Body of pancreas (tissue), 4 donors: ENCODE data around the gene AGPS. TPM values are rescaled to one million over a fixed set of nuclear protein-coding genes. Genes with fewer than 3 reads are reported as not detected.
"Not testable (repeated sequence)": the region's sequence is repeated elsewhere in the genome, so short reads cannot be mapped to it uniquely, and the experiment has no call there.

Experiments
- ATAC-seq: fragments of 150-250 bp; one replicate; pipeline ENCODE4 v1.9.1; 2016
- DNase-seq, 4 donors: peaks; one replicate each; pipeline ENCODE4 v3.0.0-alpha.2; 2019
- H3K27ac ChIP-seq, 4 donors: fragments of 200-600 bp; sonication (generic); 1 replicate in 3 of 4; 2 replicates in 1 of 4; pipeline versions ENCODE4 v1.5.1 to v1.6.1; 2016 to 2019; ENCODE audit warnings: mild to moderate bottlenecking in 1 of 4, mixed read lengths in 1 of 4, moderate library complexity in 1 of 4
- H3K27me3 ChIP-seq, 2 donors: fragments of 200-600 bp; sonication (generic); one replicate each; pipeline ENCODE4 v1.6.0; 2016; ENCODE audit warnings: mild to moderate bottlenecking in 1 of 2
- H3K36me3 ChIP-seq, 2 donors: fragments of 200-600 bp; sonication (generic); replicated peaks in 1 of 2; 2 replicates each; pipeline ENCODE4 v1.5.1; 2016; ENCODE audit warnings: low read depth in 2 of 2; ENCODE audit not compliant: insufficient read depth in 1 of 2
- H3K4me1 ChIP-seq: fragments of 200-600 bp; sonication (generic); one replicate; pipeline ENCODE4 v1.6.0; 2016
- H3K4me3 ChIP-seq, 2 donors: fragments of 200-600 bp; sonication (generic); 1 replicate in 1 of 2; 2 replicates in 1 of 2; pipeline ENCODE4 v1.5.1; 2016 to 2019
- H3K9me3 ChIP-seq, 3 donors: fragments of 200-600 bp; sonication (generic); 1 replicate in 2 of 3; 2 replicates in 1 of 3; pipeline ENCODE4 v1.5.1; 2016
- CTCF ChIP-seq, 7 experiments: fragments of 450-650 bp in 4 of 7; fragments of 200-600 bp in 3 of 7; sonication (generic) in 3 of 7; IDR thresholded peaks; one replicate each; pipeline ENCODE4 v1.5.1; 2016 to 2019; ENCODE audit warnings: antibody characterized with exemption in 7 of 7
- POLR2A ChIP-seq, 3 donors: fragments of 450-650 bp; IDR thresholded peaks; one replicate each; pipeline ENCODE4 v1.6.1; 2016; ENCODE audit warnings: antibody characterized with exemption in 3 of 3, mild to moderate bottlenecking in 2 of 3
- WGBS, 2 donors: methylation state at CpG; one replicate each; pipeline ENCODE4 v1.1.5; 2017; 5-methylcytosine and 5-hydroxymethylcytosine counted together
- intact Hi-C: fragments of 100-400 bp; cut with DNase I; formaldehyde crosslinking; loops from one replicate; pipeline ENCODE4 v1.15.1; 2023
- total RNA-seq, 2 donors: library from RNA; depleted of rRNA; stranded (reverse); fragments of >200 nt; gene quantifications; one replicate each; pipeline ENCODE4 v1.1.0, GENCODE V29; 2016

Gene AGPS
- total RNA-seq, 2 donors from 2014 or later = 18.4 to 57.7 TPM

GRCh38 chr2:177353187-177353478 lies 39.4 kb upstream of the AGPS start:
- H3K4me1 ChIP-seq = peaks cover 11% of the 10 kb centered on the region
- ATAC-seq (peak; percentile 45), DNase-seq (peak in 2 of 4 donors; percentile 13 to 29)
- no peaks in the 10 kb centered on the region for H3K36me3 ChIP-seq
- H3K4me3 ChIP-seq = no peak overlapping the region
- intact Hi-C loops = no loop called here
- H3K27ac ChIP-seq = peak overlapping the region in 1 of 4 donors; percentile 18
- H3K27me3 ChIP-seq = no peaks in the 10 kb centered on the region
- no peaks in the 10 kb centered on the region for H3K9me3 ChIP-seq
- WGBS, 2 donors = 32 to 38% methylated on average over 2 of the region's 2 CpGs
- TF ChIP-seq CTCF (IDR thresholded peaks at IDR 0.05) = no peak
- TF ChIP-seq POLR2A (IDR thresholded peaks at IDR 0.05) = no peak

GRCh38 chr2:177354541-177354940 lies 38.0 kb upstream of the AGPS start:
- H3K27ac ChIP-seq, ATAC-seq, H3K9me3 ChIP-seq, intact Hi-C loops, H3K27me3 ChIP-seq, DNase-seq, H3K36me3 ChIP-seq, H3K4me3 ChIP-seq: not testable (repeated sequence)
- WGBS, 2 donors = 60 to 69% methylated on average over 3 of the region's 3 CpGs
- H3K4me1 ChIP-seq = peaks cover 11% of the 10 kb centered on the region

- DNase-seq (no peak), ATAC-seq (no peak)
- intact Hi-C loops = no loop called here
- Histone ChIP-seq H3K4me1 (peaks cover 11% of the 10 kb centered on the region), H3K9me3 (no peaks in the 10 kb centered on the region), H3K27me3 (no peaks in the 10 kb centered on the region), H3K4me3 (no peak overlapping the region), H3K36me3 (no peaks in the 10 kb centered on the region), H3K27ac (no peak overlapping the region)
- TF ChIP-seq CTCF (IDR thresholded peaks at IDR 0.05) = no peak
- TF ChIP-seq POLR2A (IDR thresholded peaks at IDR 0.05) = no peak
- 92 to 94% methylated on average over 2 of the region's 2 CpGs for WGBS, 2 donors
These were observed 36.7 kb upstream of the AGPS start for GRCh38 chr2:177355874-177356273.

- Histone ChIP-seq H3K4me1 (no peaks in the 10 kb centered on the region), H3K9me3 (no peaks in the 10 kb centered on the region), H3K4me3 (no peak overlapping the region), H3K36me3 (no peaks in the 10 kb centered on the region), H3K27me3 (no peaks in the 10 kb centered on the region), H3K27ac (no peak overlapping the region)
- no peak for ATAC-seq
- WGBS, 2 donors = 62 to 68% methylated on average over 3 of the region's 3 CpGs
- DNase-seq = no peak
- intact Hi-C loops = no loop called here
- TF ChIP-seq CTCF (IDR thresholded peaks at IDR 0.05) (no peak), POLR2A (IDR thresholded peaks at IDR 0.05) (no peak)
These were observed 32.6 kb upstream of the AGPS start for GRCh38 chr2:177359836-177360595.

GRCh38 chr2:177362499-177362898 lies 30.1 kb upstream of the AGPS start:
- no peak overlapping the region for H3K4me3 ChIP-seq
- no peaks in the 10 kb centered on the region for H3K36me3 ChIP-seq
- no peaks in the 10 kb centered on the region for H3K27me3 ChIP-seq
- no peaks in the 10 kb centered on the region for H3K9me3 ChIP-seq
- DNase-seq (no peak), ATAC-seq (no peak)
- no peak overlapping the region for H3K27ac ChIP-seq
- 90 to 91% methylated on average over 3 of the region's 3 CpGs for WGBS, 2 donors
- intact Hi-C loops = no loop called here
- no peak for TF ChIP-seq POLR2A (IDR thresholded peaks at IDR 0.05)
- no peak for TF ChIP-seq CTCF (IDR thresholded peaks at IDR 0.05)
- H3K4me1 ChIP-seq = no peaks in the 10 kb centered on the region
